OCI-LY1 (cell line): Measurements from ENCODE around the gene TUBB2A.

Experiments used
- H2AFZ ChIP-seq: fragments of 200-600 bp; sonication (generic), shearing (Covaris generic); 2 replicates; pipeline ENCODE4 v1.6.0; 2014; ENCODE audit warnings: antibody characterized with exemption, mild to moderate bottlenecking, low read length
- H3F3A ChIP-seq: fragments of 200-600 bp; sonication (generic), shearing (Covaris generic); 2 replicates; pipeline ENCODE4 v1.6.0; 2014; ENCODE audit warnings: mild to moderate bottlenecking, antibody characterized with exemption, low read length, moderate library complexity; ENCODE audit not compliant: insufficient read depth
- H3K27ac ChIP-seq: fragments of 200-600 bp; sonication (generic); 2 replicates; pipeline ENCODE4 v1.5.1; 2014; ENCODE audit warnings: low read length, mixed run types, mild to moderate bottlenecking, low read depth; ENCODE audit not compliant: poor library complexity, severe bottlenecking
- H3K27me3 ChIP-seq: fragments of 200-600 bp; sonication (generic); 2 replicates; pipeline ENCODE4 v1.6.0; 2014; ENCODE audit warnings: antibody characterized with exemption, mild to moderate bottlenecking, low read length, moderate library complexity; ENCODE audit not compliant: insufficient read depth
- H3K36me3 ChIP-seq: fragments of 200-600 bp; sonication (generic); 2 replicates; pipeline ENCODE4 v1.6.1; 2014; ENCODE audit warnings: mild to moderate bottlenecking, antibody characterized with exemption, low read length, moderate library complexity, mixed read lengths; ENCODE audit not compliant: insufficient read depth
- H3K4me1 ChIP-seq: fragments of 200-600 bp; sonication (generic); 2 replicates; pipeline ENCODE4 v1.5.1; 2014; ENCODE audit warnings: mild to moderate bottlenecking, low read length, moderate library complexity; ENCODE audit not compliant: insufficient read depth, severe bottlenecking
- H3K4me2 ChIP-seq: fragments of 200-600 bp; sonication (generic), shearing (Covaris generic); 2 replicates; pipeline ENCODE4 v1.6.1; 2014; ENCODE audit warnings: low read length
- H3K4me3 ChIP-seq: fragments of 200-600 bp; sonication (generic); 2 replicates; pipeline ENCODE4 v1.5.1; 2014; ENCODE audit warnings: low read length, low read depth, mild to moderate bottlenecking, mixed read lengths; ENCODE audit not compliant: poor library complexity, severe bottlenecking
- H3K79me2 ChIP-seq: fragments of 200-600 bp; shearing (Covaris generic); 2 replicates; pipeline ENCODE4 v1.6.1; 2016; ENCODE audit warnings: mixed run types, low read length, mixed read lengths; ENCODE audit not compliant: insufficient read depth
- H3K9ac ChIP-seq: fragments of 200-600 bp; sonication (generic), shearing (Covaris generic); 2 replicates; pipeline ENCODE4 v1.6.1; 2014; ENCODE audit warnings: mild to moderate bottlenecking, low read length, mixed read lengths
- H3K9me2 ChIP-seq: fragments of 200-600 bp; sonication (generic), shearing (Covaris generic); 2 replicates; pipeline ENCODE4 v1.6.1; 2014; ENCODE audit warnings: low read depth, mild to moderate bottlenecking, low read length, mixed read lengths
- H3K9me3 ChIP-seq: fragments of 200-600 bp; shearing (Covaris generic); 2 replicates; pipeline ENCODE4 v1.6.1; 2014; ENCODE audit warnings: low read length, mixed read lengths
- H4K20me1 ChIP-seq: fragments of 200-600 bp; sonication (generic), shearing (Covaris generic); 2 replicates; pipeline ENCODE4 v1.6.0; 2016; ENCODE audit warnings: mild to moderate bottlenecking, low read length; ENCODE audit not compliant: insufficient read depth
- EZH2 ChIP-seq: fragments of 200-600 bp; sonication (generic), shearing (Covaris generic); IDR thresholded peaks from 2 replicates; pipeline ENCODE4 v1.8.0; 2017; ENCODE audit warnings: borderline replicate concordance, mixed run types, mild to moderate bottlenecking, antibody characterized with exemption, low read length, moderate library complexity, mixed read lengths
- TF ChIP-seq, protein P1 (sequence below): fragments of 200-600 bp; sonication (generic), shearing (Covaris generic); IDR thresholded peaks from 2 replicates; pipeline ENCODE4 v1.5.1; 2017; ENCODE audit warnings: mild to moderate bottlenecking, antibody characterized with exemption, low read length, moderate library complexity, mixed read lengths

The TUBB2A gene

DNA sequence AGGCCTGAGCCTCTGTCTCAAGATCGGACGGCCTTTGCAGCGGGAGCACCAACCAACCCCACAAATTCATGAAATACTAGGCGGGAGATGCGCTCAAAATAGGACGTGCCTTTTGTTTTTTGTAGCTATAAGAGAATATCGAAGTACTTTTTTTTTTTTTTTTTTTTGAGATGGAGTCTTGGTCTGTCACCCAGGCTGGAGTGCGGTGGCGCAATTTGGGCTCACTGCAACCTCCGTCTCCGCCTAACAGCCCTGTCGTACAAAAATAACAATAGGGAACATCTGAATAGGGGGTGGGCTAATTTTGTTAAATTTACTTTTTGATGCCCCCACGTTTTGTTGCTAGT, 5.9 kb upstream of the TUBB2A start:
- Histone ChIP-seq H4K20me1 (no peaks in the 10 kb centered on the region), H3K36me3 (no peaks in the 10 kb centered on the region; the same call in 1 of the 2 replicates), H3K9me3 (no peaks in the 10 kb centered on the region), H3K9me2 (no peaks in the 10 kb centered on the region), H3K4me1 (peaks cover 37% of the 10 kb centered on the region), H3F3A (peaks cover 5% of the 10 kb centered on the region; the same call in 1 of the 2 replicates), H3K4me2 (peak overlapping the region; percentile 78), H3K79me2 (no peaks in the 10 kb centered on the region), H3K27ac (peak overlapping the region; percentile 18), H3K4me3 (peak overlapping the region; percentile 61), H3K9ac (peak overlapping the region; percentile 58), H2AFZ (peak overlapping the region; percentile 58; the same call in 1 of the 2 replicates), H3K27me3 (no peaks in the 10 kb centered on the region)
- TF ChIP-seq, protein P1, sequence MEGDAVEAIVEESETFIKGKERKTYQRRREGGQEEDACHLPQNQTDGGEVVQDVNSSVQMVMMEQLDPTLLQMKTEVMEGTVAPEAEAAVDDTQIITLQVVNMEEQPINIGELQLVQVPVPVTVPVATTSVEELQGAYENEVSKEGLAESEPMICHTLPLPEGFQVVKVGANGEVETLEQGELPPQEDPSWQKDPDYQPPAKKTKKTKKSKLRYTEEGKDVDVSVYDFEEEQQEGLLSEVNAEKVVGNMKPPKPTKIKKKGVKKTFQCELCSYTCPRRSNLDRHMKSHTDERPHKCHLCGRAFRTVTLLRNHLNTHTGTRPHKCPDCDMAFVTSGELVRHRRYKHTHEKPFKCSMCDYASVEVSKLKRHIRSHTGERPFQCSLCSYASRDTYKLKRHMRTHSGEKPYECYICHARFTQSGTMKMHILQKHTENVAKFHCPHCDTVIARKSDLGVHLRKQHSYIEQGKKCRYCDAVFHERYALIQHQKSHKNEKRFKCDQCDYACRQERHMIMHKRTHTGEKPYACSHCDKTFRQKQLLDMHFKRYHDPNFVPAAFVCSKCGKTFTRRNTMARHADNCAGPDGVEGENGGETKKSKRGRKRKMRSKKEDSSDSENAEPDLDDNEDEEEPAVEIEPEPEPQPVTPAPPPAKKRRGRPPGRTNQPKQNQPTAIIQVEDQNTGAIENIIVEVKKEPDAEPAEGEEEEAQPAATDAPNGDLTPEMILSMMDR: peak; percentile 37; the same call in 1 of the 2 replicates
- no peak for TF ChIP-seq EZH2

DNA sequence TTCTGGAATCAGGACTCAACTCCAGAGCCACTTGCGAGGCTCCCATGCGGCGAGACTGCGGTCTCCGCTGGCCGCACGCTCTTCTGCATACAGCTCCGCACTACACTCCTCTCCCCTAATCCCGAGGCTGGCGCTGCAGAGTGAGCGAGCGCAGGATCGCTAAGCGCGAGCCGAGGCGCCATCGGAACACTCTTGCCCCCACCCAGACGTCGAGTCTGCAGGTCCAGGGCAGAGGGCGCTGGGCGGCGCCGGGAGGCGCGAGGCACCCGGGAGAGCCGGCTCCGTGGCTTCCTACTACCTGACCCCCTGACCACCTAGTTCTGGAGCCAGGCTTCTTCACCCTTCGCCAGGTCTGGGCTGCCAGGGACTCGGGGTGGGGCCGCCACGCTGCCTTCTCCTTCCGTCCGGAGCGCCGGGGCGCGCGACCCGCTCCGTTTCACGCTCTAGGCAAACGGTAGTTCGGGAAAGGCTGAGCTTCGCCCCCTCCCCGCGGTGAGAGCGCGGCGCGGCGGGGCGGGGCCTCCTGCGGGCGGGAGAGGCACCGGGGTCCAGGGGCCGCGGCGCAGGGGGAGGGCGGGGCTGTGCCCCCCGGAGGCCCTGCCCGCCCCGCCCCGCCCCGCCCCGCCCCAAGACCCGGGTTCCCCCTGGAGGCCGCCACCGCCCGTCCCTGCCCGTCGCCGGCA, 5.4 kb upstream of the TUBB2A start:
- no peak for TF ChIP-seq EZH2
- TF ChIP-seq, protein P1: no peak
- H3F3A ChIP-seq: peaks cover 5% of the 10 kb centered on the region; the same call in 1 of the 2 replicates
- no peaks in the 10 kb centered on the region for H4K20me1 ChIP-seq
- H3K79me2 ChIP-seq: no peaks in the 10 kb centered on the region
- H3K4me3 ChIP-seq: peak overlapping the region; percentile 61
- no peaks in the 10 kb centered on the region for H3K27me3 ChIP-seq
- peaks cover 42% of the 10 kb centered on the region for H3K4me1 ChIP-seq
- no peaks in the 10 kb centered on the region; the same call in 1 of the 2 replicates for H3K36me3 ChIP-seq
- no peaks in the 10 kb centered on the region for H3K9me3 ChIP-seq
- no peaks in the 10 kb centered on the region for H3K9me2 ChIP-seq
- H3K9ac ChIP-seq: peak overlapping the region; percentile 65
- peak overlapping the region; percentile 78 for H3K4me2 ChIP-seq
- no peak overlapping the region for H2AFZ ChIP-seq
- peak overlapping the region; percentile 73 for H3K27ac ChIP-seq

DNA sequence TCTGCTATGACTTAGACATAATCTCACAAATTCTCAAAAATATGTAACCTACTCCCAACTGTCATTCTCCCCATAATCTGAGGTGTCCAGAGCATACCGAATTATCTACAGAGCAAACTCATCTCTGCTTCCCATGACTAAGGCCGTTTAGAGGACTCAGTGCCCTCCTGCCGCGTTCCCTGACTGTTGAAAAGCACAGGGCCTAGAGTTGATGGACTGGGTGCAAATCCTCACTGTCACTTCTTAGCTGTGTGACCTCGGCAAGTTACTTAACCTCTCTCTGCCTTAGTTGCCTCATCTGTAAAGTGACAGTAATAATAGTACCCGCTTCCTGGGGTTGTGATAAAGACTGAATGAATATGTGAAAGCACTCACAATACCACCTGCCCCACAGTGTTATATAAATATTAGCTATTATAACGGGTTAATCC, 4.7 kb upstream of the TUBB2A start:
- H3K9ac ChIP-seq: peak overlapping the region; percentile 65; the same call in 1 of the 2 replicates
- TF ChIP-seq, protein P1: no peak
- TF ChIP-seq EZH2: no peak
- peak overlapping the region; percentile 73 for H3K27ac ChIP-seq
- H2AFZ ChIP-seq: no peak overlapping the region
- H4K20me1 ChIP-seq: no peaks in the 10 kb centered on the region
- no peaks in the 10 kb centered on the region for H3K79me2 ChIP-seq
- peak overlapping the region; percentile 61 for H3K4me3 ChIP-seq
- peaks cover 42% of the 10 kb centered on the region for H3K4me1 ChIP-seq
- no peaks in the 10 kb centered on the region; the same call in 1 of the 2 replicates for H3K36me3 ChIP-seq
- H3K9me2 ChIP-seq: no peaks in the 10 kb centered on the region
- peak overlapping the region; percentile 52 for H3K4me2 ChIP-seq
- no peaks in the 10 kb centered on the region for H3K27me3 ChIP-seq
- peaks cover 5% of the 10 kb centered on the region; the same call in 1 of the 2 replicates for H3F3A ChIP-seq
- no peaks in the 10 kb centered on the region for H3K9me3 ChIP-seq
